Measurements from ENCODE around the gene HSFX3.

Gene HSFX3

GRCh38 chrX:149516604-149517003 lies 33.1 kb downstream of the HSFX3 start:
- H3K27me3 ChIP-seq (ENCODE audit: insufficient read depth, poor library complexity, severe bottlenecking): no peaks in the 10 kb centered on the region
- no peak overlapping the region for H3K4me3 ChIP-seq (replicated peaks; ENCODE audit: insufficient read depth, low read length)
- DNase-seq (ENCODE audit: low read depth in 1 of 2, low spot score in 1 of 2): no peak

GRCh38 chrX:149515954-149516602 lies 33.6 kb downstream of the HSFX3 start:
- no peak for DNase-seq (ENCODE audit: low read depth in 1 of 2, low spot score in 1 of 2)
- Histone ChIP-seq H3K4me3 (replicated peaks; ENCODE audit: insufficient read depth, low read length) (no peak overlapping the region), H3K27me3 (ENCODE audit: insufficient read depth, poor library complexity, severe bottlenecking) (no peaks in the 10 kb centered on the region), H3K27ac (replicated peaks) (peak overlapping the region; percentile 36; the same call in 1 of the 2 replicates)
- TF ChIP-seq, protein P1, sequence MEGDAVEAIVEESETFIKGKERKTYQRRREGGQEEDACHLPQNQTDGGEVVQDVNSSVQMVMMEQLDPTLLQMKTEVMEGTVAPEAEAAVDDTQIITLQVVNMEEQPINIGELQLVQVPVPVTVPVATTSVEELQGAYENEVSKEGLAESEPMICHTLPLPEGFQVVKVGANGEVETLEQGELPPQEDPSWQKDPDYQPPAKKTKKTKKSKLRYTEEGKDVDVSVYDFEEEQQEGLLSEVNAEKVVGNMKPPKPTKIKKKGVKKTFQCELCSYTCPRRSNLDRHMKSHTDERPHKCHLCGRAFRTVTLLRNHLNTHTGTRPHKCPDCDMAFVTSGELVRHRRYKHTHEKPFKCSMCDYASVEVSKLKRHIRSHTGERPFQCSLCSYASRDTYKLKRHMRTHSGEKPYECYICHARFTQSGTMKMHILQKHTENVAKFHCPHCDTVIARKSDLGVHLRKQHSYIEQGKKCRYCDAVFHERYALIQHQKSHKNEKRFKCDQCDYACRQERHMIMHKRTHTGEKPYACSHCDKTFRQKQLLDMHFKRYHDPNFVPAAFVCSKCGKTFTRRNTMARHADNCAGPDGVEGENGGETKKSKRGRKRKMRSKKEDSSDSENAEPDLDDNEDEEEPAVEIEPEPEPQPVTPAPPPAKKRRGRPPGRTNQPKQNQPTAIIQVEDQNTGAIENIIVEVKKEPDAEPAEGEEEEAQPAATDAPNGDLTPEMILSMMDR (IDR thresholded peaks at IDR 0.05; ENCODE audit: insufficient read depth, low read length): no peak
- peak; percentile 29; the same call in 1 of the 2 replicates for TF ChIP-seq GABPA (IDR thresholded peaks at IDR 0.05; ENCODE audit: low read depth)
- TF ChIP-seq SPI1 (IDR thresholded peaks at IDR 0.05; ENCODE audit: borderline replicate concordance, low read depth): peak; percentile 86

More at GRCh38 chrX:149516604-149517003, 33.1 kb downstream of the HSFX3 start:
- TF ChIP-seq, protein P1 (IDR thresholded peaks at IDR 0.05; ENCODE audit: insufficient read depth, low read length): no peak
- TF ChIP-seq SPI1 (IDR thresholded peaks at IDR 0.05; ENCODE audit: borderline replicate concordance, low read depth) (no peak), POLR2AphosphoS5 (IDR thresholded peaks at IDR 0.05; ENCODE audit: low read depth) (no peak), GABPA (IDR thresholded peaks at IDR 0.05; ENCODE audit: low read depth) (no peak), REST (IDR thresholded peaks at IDR 0.05; ENCODE audit: insufficient replicate concordance, low read depth) (no peak)
- H3K27ac ChIP-seq (replicated peaks): peak overlapping the region; percentile 24; the same call in 1 of the 2 replicates

DNA sequence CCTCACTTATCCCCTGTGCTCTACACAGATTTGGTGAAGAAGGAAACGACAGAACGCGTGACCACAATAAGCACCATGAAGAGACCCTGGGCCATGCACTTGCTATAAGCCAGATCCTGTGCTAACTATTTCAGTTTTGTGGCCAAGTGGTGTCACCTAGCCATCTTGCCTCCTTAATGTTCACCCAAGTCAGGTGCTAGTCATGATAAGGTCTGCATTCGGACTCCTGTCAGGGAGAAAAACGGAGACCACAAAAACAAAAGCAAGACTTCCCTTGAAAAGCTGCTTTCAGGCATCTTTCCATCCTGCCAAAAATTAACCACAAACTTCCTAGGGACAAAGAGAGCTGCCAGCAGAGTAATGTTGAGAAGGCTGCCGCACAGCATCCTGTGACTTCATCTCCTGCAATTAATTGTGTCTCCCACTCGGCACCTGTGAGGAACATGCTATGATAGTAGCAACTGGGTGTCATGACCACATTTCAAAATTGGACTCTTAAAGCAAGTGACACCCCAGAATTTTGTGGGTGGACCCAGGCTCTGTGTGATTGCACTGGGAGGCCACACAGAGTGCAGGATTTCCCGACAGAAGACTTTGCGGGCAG lies 35.8 kb downstream of the HSFX3 start:
- DNase-seq (ENCODE audit: low read depth in 1 of 2, low spot score in 1 of 2): no peak
- H3K27ac ChIP-seq (replicated peaks): no peak overlapping the region
- H3K4me3 ChIP-seq (replicated peaks; ENCODE audit: insufficient read depth, low read length): no peak overlapping the region

More for the DNA sequence above, 35.8 kb downstream of the HSFX3 start:
- TF ChIP-seq REST (IDR thresholded peaks at IDR 0.05; ENCODE audit: insufficient replicate concordance, low read depth) (no peak), POLR2AphosphoS5 (IDR thresholded peaks at IDR 0.05; ENCODE audit: low read depth) (no peak), GABPA (IDR thresholded peaks at IDR 0.05; ENCODE audit: low read depth) (no peak), SPI1 (IDR thresholded peaks at IDR 0.05; ENCODE audit: borderline replicate concordance, low read depth) (no peak)
- TF ChIP-seq, protein P1 (IDR thresholded peaks at IDR 0.05; ENCODE audit: insufficient read depth, low read length): no peak
- no peaks in the 10 kb centered on the region for H3K27me3 ChIP-seq (ENCODE audit: insufficient read depth, poor library complexity, severe bottlenecking)
